ENCODE measurements around the gene KIF5C. TPM values are rescaled to one million over a fixed set of nuclear protein-coding genes. Genes with fewer than 3 reads are reported as not detected.

KIF5C gene
- total and polyA plus RNA-seq, 2 experiments from 2014 or later: 45.0 to 49.1 TPM

GRCh38 chr2:148906124-148906523 is 31.1 kb downstream of the KIF5C start:
- Histone ChIP-seq H3K4me1 (ENCODE audit: insufficient read depth) (0 out of 2 replicates have a peak, but pooled peaks cover 5% of the 10 kb centered on the region), H3K27ac (ENCODE audit: low read depth) (no peak overlapping the region), H3F3A (replicated peaks; ENCODE audit: low read depth) (no peaks in the 10 kb centered on the region), H3K9me2 (ENCODE audit: insufficient read depth) (no peaks in the 10 kb centered on the region), H3K79me2 (replicated peaks; ENCODE audit: insufficient read depth) (peaks cover 58% of the 10 kb centered on the region), H3K36me3 (ENCODE audit: insufficient read depth) (no peaks in the 10 kb centered on the region), H3K4me3 (no peak overlapping the region), H2AFZ (no peak overlapping the region), H3K4me2 (no peak overlapping the region), H4K20me1 (replicated peaks; ENCODE audit: insufficient read depth) (peaks cover 15% of the 10 kb centered on the region), H3K27me3 (ENCODE audit: insufficient read depth) (no peaks in the 10 kb centered on the region)
- no peak overlapping the region for H3K27ac Mint-ChIP-seq
- DNase-seq (ENCODE audit: low spot score) (no peak), ATAC-seq (no peak)
- H3K36me3 Mint-ChIP-seq (ENCODE audit: low read depth): peaks cover 19% of the 10 kb centered on the region
- TF ChIP-seq EZH2 (IDR thresholded peaks at IDR 0.05; ENCODE audit: low read depth, unreplicated experiment) (no peak), ZNF462 (CRISPR knock-in tag; IDR thresholded peaks at IDR 0.05) (no peak), ETS1 (IDR thresholded peaks at IDR 0.05) (no peak)
- TF ChIP-seq, protein P1, sequence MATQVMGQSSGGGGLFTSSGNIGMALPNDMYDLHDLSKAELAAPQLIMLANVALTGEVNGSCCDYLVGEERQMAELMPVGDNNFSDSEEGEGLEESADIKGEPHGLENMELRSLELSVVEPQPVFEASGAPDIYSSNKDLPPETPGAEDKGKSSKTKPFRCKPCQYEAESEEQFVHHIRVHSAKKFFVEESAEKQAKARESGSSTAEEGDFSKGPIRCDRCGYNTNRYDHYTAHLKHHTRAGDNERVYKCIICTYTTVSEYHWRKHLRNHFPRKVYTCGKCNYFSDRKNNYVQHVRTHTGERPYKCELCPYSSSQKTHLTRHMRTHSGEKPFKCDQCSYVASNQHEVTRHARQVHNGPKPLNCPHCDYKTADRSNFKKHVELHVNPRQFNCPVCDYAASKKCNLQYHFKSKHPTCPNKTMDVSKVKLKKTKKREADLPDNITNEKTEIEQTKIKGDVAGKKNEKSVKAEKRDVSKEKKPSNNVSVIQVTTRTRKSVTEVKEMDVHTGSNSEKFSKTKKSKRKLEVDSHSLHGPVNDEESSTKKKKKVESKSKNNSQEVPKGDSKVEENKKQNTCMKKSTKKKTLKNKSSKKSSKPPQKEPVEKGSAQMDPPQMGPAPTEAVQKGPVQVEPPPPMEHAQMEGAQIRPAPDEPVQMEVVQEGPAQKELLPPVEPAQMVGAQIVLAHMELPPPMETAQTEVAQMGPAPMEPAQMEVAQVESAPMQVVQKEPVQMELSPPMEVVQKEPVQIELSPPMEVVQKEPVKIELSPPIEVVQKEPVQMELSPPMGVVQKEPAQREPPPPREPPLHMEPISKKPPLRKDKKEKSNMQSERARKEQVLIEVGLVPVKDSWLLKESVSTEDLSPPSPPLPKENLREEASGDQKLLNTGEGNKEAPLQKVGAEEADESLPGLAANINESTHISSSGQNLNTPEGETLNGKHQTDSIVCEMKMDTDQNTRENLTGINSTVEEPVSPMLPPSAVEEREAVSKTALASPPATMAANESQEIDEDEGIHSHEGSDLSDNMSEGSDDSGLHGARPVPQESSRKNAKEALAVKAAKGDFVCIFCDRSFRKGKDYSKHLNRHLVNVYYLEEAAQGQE (IDR thresholded peaks at IDR 0.05; ENCODE audit: unreplicated experiment): no peak
- H3K27me3 Mint-ChIP-seq (ENCODE audit: insufficient read depth, low read depth, poor library complexity): peaks cover 9% of the 10 kb centered on the region
- peaks cover 10% of the 10 kb centered on the region; the same call in 2 of the 3 replicates for H3K9me3 Mint-ChIP-seq
- peaks cover 10% of the 10 kb centered on the region for H3K4me1 Mint-ChIP-seq
- H3K4me3 Mint-ChIP-seq: no peak overlapping the region

Measured in GM23338 (cell line).